Measurements from ENCODE around the gene PLEKHA7. TPM values are rescaled to one million over a fixed set of nuclear protein-coding genes. Genes with fewer than 3 reads are reported as not detected.

Gene PLEKHA7
- total RNA-seq, 1 experiment from 2014 or later, result 57.6 TPM

GRCh38 chr11:16737818-16738192 is 276.4 kb downstream of the PLEKHA7 start:
- TF ChIP-seq CTCF (IDR thresholded peaks at IDR 0.05; ENCODE audit: insufficient read depth in 1 of 2, low read depth in 1 of 2, low read length in 1 of 2, severe bottlenecking in 1 of 2, unreplicated experiment in 1 of 2), result no peak
- ChIA-PET POLR2A (interaction anchor here (0.5 to 1.3 kb wide), 2 partner anchors 188 to 278 kb away, joined by 3 to 4 read pairs; no protein-coding TSS in a partner anchor), CTCF (no interaction called here)
- Mint-ChIP-seq H3K4me3 (ENCODE audit: unreplicated experiment) (no peak overlapping the region), H3K27me3 (ENCODE audit: insufficient read depth, unreplicated experiment) (peaks cover 2% of the 10 kb centered on the region), H3K9me3 (ENCODE audit: unreplicated experiment) (no peaks in the 10 kb centered on the region), H3K4me1 (ENCODE audit: low read depth, unreplicated experiment) (no peaks in the 10 kb centered on the region), H3K36me3 (ENCODE audit: insufficient read depth, unreplicated experiment) (peaks cover 10% of the 10 kb centered on the region), H3K27ac (ENCODE audit: unreplicated experiment) (no peak overlapping the region)
- peaks cover 4% of the 10 kb centered on the region for H3K36me3 ChIP-seq (ENCODE audit: control insufficient read depth, insufficient read depth, low read length)
- H3K27me3 ChIP-seq (replicated peaks; ENCODE audit: control insufficient read depth, insufficient read depth, low read length), result no peaks in the 10 kb centered on the region
- H3K4me1 ChIP-seq, result peaks cover 4% of the 10 kb centered on the region; the same call in 1 of the 2 replicates
- peak overlapping the region; percentile 68 for H3K4me3 ChIP-seq (ENCODE audit: low read depth, low read length)
- BruUV-seq (replicated peaks), result TSS peak; percentile 98
- no peak for DNase-seq
- no peaks in the 10 kb centered on the region for H3K9me3 ChIP-seq
- intact Hi-C loops (cut with micrococcal nuclease; ENCODE audit: unreplicated experiment), result loop anchor here (2.0 kb wide), 1 partner anchor 105 kb away; no protein-coding TSS in a partner anchor

Other genes with a start within 250 kb of the PLEKHA7 start
- 1,349 and 1,456 TPM in 2 replicates for gene RPS13, start 63.3 kb upstream of the PLEKHA7 start, total RNA-seq (2022)
- 138 and 140 TPM in 2 replicates for gene PIK3C2A, start 193.6 kb upstream of the PLEKHA7 start, total RNA-seq (2022)

Measured in Caco-2 (cell line).